NCI-H345 (cell line): ENCODE results near the gene LDLRAD4.
A peak's percentile ranks its signal among the peaks of the same experiment; 100 is the strongest.
"Not testable (repeated sequence)": the region's sequence is repeated elsewhere in the genome, so short reads cannot be mapped to it uniquely, and the experiment has no call there.

Experiments used
- DNase-seq: peaks from one replicate; lab custom pipeline; 2025; lab: John Stamatoyannopoulos, UW

LDLRAD4 gene

GRCh38 chr18:13246591-13246990 is 28.0 kb downstream of the LDLRAD4 start:
- DNase-seq = no peak

GRCh38 chr18:13247506-13247905 is 28.9 kb downstream of the LDLRAD4 start:
- no peak for DNase-seq

- DNase-seq = no peak
Observed at GRCh38 chr18:13252686-13253410, 34.3 kb downstream of the LDLRAD4 start.

GRCh38 chr18:13253786-13254688 is 35.5 kb downstream of the LDLRAD4 start:
- no peak for DNase-seq

GRCh38 chr18:13254971-13255927 is 36.7 kb downstream of the LDLRAD4 start:
- DNase-seq = no peak

GRCh38 chr18:13256444-13257305 is 38.1 kb downstream of the LDLRAD4 start:
- DNase-seq = peak; percentile 41

GRCh38 chr18:13257361-13257980 is 38.9 kb downstream of the LDLRAD4 start:
- no peak for DNase-seq

- DNase-seq = no peak
Observed at GRCh38 chr18:13258921-13259320, 40.4 kb downstream of the LDLRAD4 start.

GRCh38 chr18:13259701-13260100 is 41.1 kb downstream of the LDLRAD4 start:
- DNase-seq = no peak

- no peak for DNase-seq
Observed at GRCh38 chr18:13260197-13260934, 41.8 kb downstream of the LDLRAD4 start.

- no peak for DNase-seq
Observed at GRCh38 chr18:13260935-13261640, 42.5 kb downstream of the LDLRAD4 start.

GRCh38 chr18:13261661-13262357 is 43.2 kb downstream of the LDLRAD4 start:
- no peak for DNase-seq

- DNase-seq = not testable (repeated sequence)
Observed at GRCh38 chr18:13262358-13262680, 43.8 kb downstream of the LDLRAD4 start.

GRCh38 chr18:13262839-13263691 is 44.5 kb downstream of the LDLRAD4 start:
- no peak for DNase-seq

- no peak for DNase-seq
Observed at GRCh38 chr18:13264091-13265007, 45.8 kb downstream of the LDLRAD4 start.

- DNase-seq = no peak
Observed at GRCh38 chr18:13265008-13265910, 46.7 kb downstream of the LDLRAD4 start.
